ENCODE results near the gene NEURL1B.
A peak's percentile ranks its signal among the peaks of the same experiment; 100 is the strongest.

DNA sequence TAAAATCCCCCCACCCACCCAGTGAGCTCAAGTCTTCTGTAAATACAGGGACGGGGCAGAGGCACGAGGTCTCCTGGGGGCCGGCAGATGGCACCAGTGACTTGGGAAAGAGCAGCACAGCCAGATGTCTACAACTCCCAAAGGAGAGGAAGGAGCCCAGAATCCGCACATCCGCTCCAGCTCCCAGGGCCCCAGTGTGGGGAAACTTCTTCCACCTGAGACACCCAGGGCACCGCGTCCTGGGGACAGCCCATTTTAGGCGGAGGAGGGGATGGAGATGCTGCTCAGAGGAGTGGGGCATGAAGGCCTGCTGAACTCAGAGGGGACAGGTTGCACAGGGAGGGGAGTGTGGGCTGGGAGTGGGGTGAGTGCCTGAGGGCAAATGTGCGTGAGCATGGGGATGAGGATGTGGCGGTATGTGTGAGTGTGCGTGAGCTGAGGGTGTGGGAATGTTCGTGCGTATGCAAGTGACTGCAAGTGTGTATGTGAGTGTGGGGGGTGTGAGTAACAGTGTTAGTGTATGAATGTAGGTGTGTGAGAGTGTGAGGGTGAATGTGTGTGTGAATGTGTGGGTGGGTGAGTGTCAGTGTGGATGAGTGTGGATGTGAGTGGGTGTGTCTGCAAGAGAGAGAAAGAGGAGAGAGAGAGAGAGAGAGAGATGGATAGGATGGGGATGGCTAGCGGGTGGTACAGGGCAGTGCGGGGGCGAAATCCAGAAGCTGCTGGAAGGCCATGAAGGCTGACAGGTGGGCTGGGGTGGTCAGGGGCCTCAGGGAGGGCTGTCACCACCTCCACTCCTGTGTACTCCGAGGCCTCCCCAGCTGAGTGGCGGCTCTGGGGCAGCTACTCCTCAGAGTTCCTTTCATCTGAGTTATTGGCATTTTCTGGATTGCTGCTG lies 66.5 kb downstream of the NEURL1B start:
- TF ChIP-seq CTCF (IDR thresholded peaks at IDR 0.05; ENCODE audit: insufficient read depth, low read depth, low read length) (peak; percentile 65), EZH2 (IDR thresholded peaks at IDR 0.05; ENCODE audit: insufficient read depth, low read length) (no peak)
